IMR-90 (cell line): Measurements from ENCODE around the gene PARD3.

Experiments
- BHLHE40 ChIP-seq: fragments of 150-350 bp; IDR thresholded peaks from 2 replicates; pipeline ENCODE4 v1.6.1; 2016; ENCODE audit warnings: mild to moderate bottlenecking, low read depth, low read length
- CEBPB ChIP-seq: IDR thresholded peaks from 2 replicates; pipeline ENCODE4 v1.6.1; 2012; ENCODE audit warnings: low read depth, low read length, improper control_type of control experiment
- CTCF ChIP-seq: conservative IDR thresholded peaks from 2 replicates; pipeline ENCODE4 v1.5.1; 2012; ENCODE audit warnings: mild to moderate bottlenecking, low read depth, low read length, improper control_type of control experiment
- ELK1 ChIP-seq: fragments of 150-350 bp; IDR thresholded peaks from 2 replicates; pipeline ENCODE4 v1.6.1; 2016; ENCODE audit warnings: low read depth, mild to moderate bottlenecking, low read length, moderate library complexity, borderline replicate concordance
- MAZ ChIP-seq: IDR thresholded peaks from 2 replicates; pipeline ENCODE4 v1.6.1; 2012; ENCODE audit warnings: low read depth, mild to moderate bottlenecking, low read length, improper control_type of control experiment, moderate library complexity, borderline replicate concordance
- MXI1 ChIP-seq: IDR thresholded peaks from 2 replicates; pipeline ENCODE4 v1.6.1; 2012; ENCODE audit warnings: low read depth, mild to moderate bottlenecking, low read length, moderate library complexity, borderline replicate concordance
- POLR2A ChIP-seq: IDR thresholded peaks from 2 replicates; pipeline ENCODE4 v1.6.1; 2012; ENCODE audit warnings: mild to moderate bottlenecking, low read depth, low read length
- RAD21 ChIP-seq: IDR thresholded peaks from 2 replicates; pipeline ENCODE4 v1.6.1; 2012; ENCODE audit warnings: low read length, improper control_type of control experiment
- RCOR1 ChIP-seq: IDR thresholded peaks from 2 replicates; pipeline ENCODE4 v1.6.1; 2012; ENCODE audit warnings: mild to moderate bottlenecking, low read length, improper control_type of control experiment; ENCODE audit not compliant: insufficient replicate concordance
- TF ChIP-seq, protein P1 (sequence below): fragments of 150-350 bp; IDR thresholded peaks from 2 replicates; pipeline ENCODE4 v1.6.1; 2017; ENCODE audit warnings: mild to moderate bottlenecking, antibody characterized with exemption, low read length, low read depth

- TF ChIP-seq POLR2A (no peak), RAD21 (no peak), CTCF (no peak), CEBPB (no peak), MXI1 (no peak), RCOR1 (no peak), MAZ (no peak), BHLHE40 (no peak), ELK1 (no peak)
- TF ChIP-seq, protein P1, sequence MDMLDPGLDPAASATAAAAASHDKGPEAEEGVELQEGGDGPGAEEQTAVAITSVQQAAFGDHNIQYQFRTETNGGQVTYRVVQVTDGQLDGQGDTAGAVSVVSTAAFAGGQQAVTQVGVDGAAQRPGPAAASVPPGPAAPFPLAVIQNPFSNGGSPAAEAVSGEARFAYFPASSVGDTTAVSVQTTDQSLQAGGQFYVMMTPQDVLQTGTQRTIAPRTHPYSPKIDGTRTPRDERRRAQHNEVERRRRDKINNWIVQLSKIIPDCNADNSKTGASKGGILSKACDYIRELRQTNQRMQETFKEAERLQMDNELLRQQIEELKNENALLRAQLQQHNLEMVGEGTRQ, result no peak
These were observed 409.3 kb downstream of the PARD3 start for GRCh38 chr10:34405611-34406462.
